A549 treated with Mapracorat at 1 μM for 4 hours (cell line): ENCODE data around the gene XCL1. TPM values are rescaled to one million over a fixed set of nuclear protein-coding genes. Genes with fewer than 3 reads are reported as not detected.

Source experiments
- total RNA-seq: library from RNA; stranded (reverse); fragments of 200-300 nt; extraction: Qiagen RNA extraction; gene quantifications from 5 replicates; pipeline ENCODE4 v1.2.3, GENCODE V29; 2022

XCL1 gene, protein sequence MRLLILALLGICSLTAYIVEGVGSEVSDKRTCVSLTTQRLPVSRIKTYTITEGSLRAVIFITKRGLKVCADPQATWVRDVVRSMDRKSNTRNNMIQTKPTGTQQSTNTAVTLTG
- total RNA-seq, result not detected in 5 replicates

DNA sequence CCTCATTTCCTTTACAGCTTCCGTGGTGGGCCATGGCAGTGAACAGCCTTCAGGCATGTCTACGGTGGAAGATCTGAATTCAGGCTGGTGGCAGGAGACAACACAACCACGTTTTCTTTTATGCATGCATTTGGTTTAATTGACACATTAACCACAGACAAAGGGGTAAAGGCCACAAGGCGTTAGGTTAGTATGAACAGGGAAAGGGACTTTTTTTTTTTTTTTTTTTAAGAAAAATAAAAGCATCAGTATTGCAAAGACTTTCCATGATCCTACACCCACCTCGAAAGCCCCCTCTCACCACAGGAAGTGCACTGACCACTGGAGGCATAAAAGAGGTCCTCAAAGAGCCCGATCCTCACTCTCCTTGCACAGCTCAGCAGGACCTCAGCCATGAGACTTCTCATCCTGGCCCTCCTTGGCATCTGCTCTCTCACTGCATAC, at the start of gene XCL1:
Gene XCL1 (plus strand): TSS at position 361 of the 444 bp plus-strand sequence. CDS start 33 bp downstream, at position 394.

DNA sequence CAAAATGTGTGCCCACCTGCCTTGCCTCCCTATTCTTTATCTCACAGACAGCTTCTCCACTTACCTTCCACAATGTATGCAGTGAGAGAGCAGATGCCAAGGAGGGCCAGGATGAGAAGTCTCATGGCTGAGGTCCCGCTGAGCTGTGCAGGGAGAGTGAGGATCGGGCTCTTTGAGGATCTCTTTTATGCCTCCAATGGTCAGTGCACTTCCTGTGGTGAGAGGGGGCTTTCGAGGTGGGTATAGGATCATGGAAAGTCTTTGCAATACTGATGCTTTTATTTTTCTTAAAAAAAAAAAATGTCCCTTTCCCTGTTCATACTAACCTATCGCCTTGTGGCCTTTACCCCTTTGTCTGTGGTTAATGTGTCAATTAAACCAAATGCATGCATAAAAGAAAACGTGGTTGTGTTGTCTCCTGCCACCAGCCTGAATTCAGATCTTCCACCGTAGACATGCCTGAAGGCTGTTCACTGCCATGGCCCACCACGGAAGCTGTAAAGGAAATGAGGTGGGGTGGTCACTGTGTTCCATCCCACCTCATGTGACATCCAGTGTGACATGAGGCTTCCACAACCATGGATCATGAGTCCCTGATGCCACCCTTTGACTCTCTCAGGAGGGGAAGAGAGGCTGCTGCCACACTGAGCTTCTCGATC, 32.4 kb upstream of the XCL1 start, which contains the start of gene XCL2:
Gene XCL2 (minus strand): TSS at position 158 of the 659 bp plus-strand sequence. CDS start 33 bp downstream, at position 125.

Other genes with a start within 250 kb of the XCL1 start
- gene XCL2, start 32.6 kb upstream of the XCL1 start, total RNA-seq, result not detected in 5 replicates
- not detected in 5 replicates for gene DPT, start 152.6 kb downstream of the XCL1 start, total RNA-seq